ENCODE measurements around the gene AGO3.
"Not testable (repeated sequence)": the region's sequence is repeated elsewhere in the genome, so short reads cannot be mapped to it uniquely, and the experiment has no call there.

The AGO3 gene

GRCh38 chr1:36014722-36015220, 83.9 kb downstream of the AGO3 start:
- DNase-seq, result no peak

- no peak for DNase-seq
Measured at GRCh38 chr1:36016686-36017085, 85.8 kb downstream of the AGO3 start.

GRCh38 chr1:36023098-36023769, 92.3 kb downstream of the AGO3 start:
- DNase-seq, result no peak

GRCh38 chr1:36024024-36024423, 93.1 kb downstream of the AGO3 start:
- DNase-seq, result not testable (repeated sequence)

DNA sequence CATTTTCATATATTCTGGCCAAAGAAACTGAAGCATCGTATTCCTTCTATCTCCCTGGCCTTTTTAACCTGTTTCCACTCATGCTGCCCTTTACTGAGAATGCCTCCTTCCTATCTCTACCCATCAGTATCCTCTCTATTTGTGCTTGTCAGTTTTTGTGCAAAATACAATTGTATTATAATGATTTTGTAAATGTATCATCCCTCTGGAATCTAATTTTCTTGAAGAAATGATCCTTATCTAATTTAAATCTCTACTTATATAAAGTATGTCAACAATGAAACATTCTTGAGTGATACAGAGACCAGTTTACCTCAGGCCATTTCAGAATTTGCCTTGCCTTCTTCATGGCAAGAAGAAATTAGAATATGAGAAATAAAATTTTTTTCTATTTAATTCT, 93.9 kb downstream of the AGO3 start:
- DNase-seq, result no peak

- DNase-seq, result no peak
Measured at GRCh38 chr1:36027766-36028165, 96.9 kb downstream of the AGO3 start.

GRCh38 chr1:36031441-36031840, 100.5 kb downstream of the AGO3 start:
- DNase-seq, result no peak

- DNase-seq, result no peak
Measured at GRCh38 chr1:36034692-36035091, 103.8 kb downstream of the AGO3 start.

DNA sequence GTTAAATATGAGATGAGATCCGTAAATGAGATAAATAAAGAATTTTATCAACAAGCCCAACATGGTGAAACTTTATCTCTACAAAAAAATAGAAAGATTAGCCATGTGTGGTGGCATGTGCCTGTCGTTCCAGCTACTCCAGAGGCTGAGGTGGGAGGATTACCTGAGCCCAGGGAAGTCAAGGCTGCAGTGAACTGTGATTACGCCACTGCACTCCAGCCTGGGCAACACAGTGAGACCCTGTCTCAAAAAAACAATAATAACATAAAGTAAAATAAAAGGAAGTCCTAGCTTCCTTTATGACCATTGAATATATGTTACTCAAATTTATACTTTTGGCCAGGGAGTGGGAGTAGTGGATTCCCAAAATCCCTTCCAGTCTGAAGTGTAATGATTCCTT, 104.2 kb downstream of the AGO3 start:
- DNase-seq, result no peak

DNA sequence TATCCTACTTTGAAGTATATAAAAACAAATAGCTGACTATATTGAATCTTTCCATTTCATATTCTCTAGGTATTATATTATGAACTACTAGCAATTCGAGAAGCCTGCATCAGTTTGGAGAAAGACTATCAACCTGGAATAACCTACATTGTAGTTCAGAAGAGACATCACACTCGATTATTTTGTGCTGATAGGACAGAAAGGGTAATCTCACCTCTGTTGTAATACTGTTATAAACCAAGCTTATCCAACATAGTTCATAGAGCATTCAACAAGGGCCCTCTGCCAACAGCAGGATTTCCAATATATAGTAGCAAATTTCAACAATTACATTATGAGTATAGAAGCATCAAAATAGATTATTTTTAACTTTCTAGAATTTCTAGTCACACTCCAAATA, 109.3 kb downstream of the AGO3 start:
- DNase-seq, result no peak

- DNase-seq, result no peak
Measured at GRCh38 chr1:36051821-36052220, 120.9 kb downstream of the AGO3 start.

DNA sequence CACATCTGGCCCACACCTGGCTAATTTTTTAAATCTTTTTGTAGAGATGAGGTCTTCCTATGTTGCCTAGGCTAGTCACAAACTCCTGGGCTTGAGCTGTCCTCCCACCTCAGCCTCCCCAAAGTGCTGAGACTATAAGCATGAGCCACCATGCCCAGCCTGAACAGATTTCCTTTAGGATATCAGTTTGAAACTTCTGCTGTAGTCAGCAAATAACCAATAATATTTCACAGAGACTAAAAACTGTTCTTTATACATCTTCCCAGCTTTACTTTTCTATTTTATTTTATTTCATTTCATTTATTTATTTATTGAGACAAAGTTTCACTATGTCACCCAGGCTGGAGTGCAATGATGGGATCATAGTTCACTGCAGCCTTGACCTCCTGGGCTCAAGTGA, 123.1 kb downstream of the AGO3 start:
- DNase-seq, result no peak

DNA sequence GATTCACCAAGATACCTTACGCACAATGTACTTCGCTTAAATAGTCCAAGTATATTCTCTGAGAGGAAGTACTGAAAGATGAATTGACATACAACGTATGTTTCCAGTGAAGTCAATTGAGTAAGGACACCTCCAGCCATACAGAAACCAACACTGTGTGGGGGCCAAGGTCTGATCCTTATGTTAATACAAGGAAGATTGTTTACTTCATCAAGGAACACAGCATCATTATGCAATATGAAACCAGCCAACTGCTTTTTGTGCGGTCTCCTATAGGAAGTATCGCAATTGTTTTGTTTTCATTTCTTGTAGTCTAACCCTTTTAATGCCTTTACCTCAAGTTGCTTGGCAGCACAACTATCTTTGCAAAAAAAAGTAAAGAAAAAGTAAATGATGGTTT, 124.8 kb downstream of the AGO3 start:
- DNase-seq, result no peak

DNA sequence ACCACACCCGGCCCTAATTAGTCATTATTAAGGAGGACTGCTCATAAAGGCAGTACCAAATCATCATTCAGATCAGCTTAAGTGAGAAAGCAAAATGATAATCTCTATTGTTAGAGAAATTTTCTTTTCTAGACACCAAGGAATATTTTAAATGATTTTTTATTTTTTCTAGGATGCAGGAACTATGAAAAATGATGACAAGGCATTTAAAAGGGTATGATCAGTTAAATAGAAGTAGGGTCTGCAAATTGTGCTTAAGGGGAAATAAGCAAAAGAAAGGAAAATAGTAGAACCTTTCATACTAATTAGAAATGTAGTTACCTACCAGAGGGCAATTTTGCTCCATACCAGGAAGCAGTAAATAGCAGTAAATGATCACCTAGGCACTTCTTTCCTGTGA, 131.4 kb downstream of the AGO3 start:
- no peak for DNase-seq

DNA sequence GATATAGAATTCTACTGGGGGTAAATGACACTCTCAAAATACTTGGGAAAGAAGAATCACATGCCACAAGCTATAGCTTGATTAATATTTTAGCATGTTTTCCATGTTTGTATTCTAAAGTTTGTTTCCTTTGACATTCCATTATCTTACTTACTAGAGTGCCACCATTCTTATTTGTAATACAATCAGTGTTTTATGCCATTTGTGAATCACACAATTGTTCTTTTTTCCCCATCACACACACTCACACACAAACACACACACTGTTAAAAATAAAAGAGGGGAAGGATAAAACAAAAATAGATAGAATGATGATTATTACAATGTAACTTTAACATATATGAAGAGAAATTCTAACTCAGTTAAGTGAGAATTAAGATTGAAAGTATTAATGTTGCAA, 137.0 kb downstream of the AGO3 start:
- no peak for DNase-seq

DNA sequence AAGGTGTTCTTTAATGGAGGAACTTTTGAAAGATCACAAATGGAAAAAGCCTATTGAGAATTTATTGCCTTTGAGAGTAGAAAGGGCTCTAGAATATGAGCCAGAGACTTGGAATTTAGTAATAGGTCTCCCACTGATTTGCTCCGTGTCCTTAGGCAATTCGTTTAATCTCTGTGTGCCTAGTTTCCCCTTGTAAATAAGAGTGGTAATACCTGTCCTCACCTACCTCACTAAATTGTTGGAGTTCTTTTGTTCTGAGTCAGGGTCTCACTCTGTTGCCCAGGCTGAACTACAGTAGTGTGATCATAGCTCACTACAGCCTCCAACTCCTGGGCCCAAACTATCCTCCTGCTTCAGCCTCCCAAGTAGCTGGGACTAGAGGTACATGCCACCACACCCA, 138.0 kb downstream of the AGO3 start:
- no peak for DNase-seq

- no peak for DNase-seq
Measured at GRCh38 chr1:36070349-36070748, 139.4 kb downstream of the AGO3 start.

DNA sequence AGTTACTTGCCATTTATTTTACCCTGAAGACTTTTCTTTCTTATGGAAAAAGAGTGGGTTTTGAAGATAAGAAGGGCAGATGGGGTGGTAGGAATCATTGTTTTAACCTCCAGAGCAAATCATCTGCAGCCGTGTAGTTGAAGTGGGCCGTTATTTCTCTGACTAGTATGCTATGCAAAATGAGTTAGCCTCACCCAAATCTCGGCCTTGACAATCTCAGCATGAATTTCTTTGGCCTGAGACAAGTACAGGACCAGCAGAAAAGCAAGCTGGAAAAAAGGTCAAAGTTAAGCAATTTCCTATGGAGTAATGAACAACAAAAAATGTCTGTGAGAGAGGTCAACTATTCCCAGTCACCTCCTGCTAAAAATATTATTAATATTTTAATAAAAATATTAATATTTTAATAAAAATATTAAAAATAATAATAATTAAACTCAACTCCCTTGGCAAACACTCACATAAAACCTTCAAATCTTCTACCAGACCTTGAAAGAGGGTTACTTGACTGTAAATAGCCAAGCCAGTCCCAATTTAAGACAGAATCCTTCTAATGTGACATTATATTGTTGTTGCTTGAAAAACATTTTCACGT, 146.2 kb downstream of the AGO3 start:
- DNase-seq, result no peak

DNA sequence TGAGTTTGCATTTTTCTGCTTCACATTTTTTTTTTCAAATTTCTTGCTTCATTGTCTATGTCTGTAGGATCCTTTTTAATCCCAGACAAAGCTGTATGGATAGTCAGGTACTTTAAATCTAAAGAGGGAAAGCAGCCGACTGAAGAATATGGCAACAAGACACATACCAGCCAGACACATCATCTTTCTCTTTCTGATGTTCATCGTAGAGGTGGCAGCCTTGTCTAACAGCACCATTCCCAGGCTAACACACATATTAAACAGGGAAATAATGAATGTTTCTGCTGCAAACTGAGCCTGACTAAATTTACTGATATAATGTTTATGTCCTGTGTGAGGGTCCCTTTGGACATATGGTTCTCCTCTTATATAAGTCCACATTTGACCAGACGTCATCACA, 149.3 kb downstream of the AGO3 start:
- DNase-seq, result no peak

GRCh38 chr1:36080801-36081200, 149.9 kb downstream of the AGO3 start:
- no peak for DNase-seq

DNA sequence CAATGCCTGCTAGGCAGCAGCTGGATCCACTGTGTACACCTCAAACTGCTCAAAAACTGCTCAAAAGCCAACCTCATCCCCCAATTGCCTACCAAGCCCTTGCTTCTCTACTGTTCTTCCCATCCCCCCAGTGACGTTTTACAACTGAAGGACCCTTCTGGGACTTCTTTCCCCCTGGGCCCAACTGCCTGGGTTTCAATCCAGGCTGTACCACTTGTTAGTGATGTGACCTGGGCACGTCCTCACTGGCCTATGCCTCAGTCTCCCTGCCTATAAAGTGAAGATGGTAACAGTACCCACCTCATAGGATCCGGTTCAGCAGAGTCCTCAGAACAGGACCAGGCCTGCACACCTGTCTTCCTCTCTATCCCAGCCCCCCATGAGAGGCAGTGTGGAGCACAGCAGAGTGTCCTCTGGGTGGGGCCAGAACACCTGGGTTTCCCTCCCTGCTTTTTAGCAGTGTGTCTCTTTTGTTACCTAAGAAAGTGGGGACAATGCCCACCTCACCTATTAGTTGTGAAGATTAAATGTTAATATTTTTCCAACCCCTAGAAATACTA, 151.1 kb downstream of the AGO3 start:
- DNase-seq, result peak; percentile 37

- no peak for DNase-seq
Measured at GRCh38 chr1:36083219-36083618, 152.3 kb downstream of the AGO3 start.

DNA sequence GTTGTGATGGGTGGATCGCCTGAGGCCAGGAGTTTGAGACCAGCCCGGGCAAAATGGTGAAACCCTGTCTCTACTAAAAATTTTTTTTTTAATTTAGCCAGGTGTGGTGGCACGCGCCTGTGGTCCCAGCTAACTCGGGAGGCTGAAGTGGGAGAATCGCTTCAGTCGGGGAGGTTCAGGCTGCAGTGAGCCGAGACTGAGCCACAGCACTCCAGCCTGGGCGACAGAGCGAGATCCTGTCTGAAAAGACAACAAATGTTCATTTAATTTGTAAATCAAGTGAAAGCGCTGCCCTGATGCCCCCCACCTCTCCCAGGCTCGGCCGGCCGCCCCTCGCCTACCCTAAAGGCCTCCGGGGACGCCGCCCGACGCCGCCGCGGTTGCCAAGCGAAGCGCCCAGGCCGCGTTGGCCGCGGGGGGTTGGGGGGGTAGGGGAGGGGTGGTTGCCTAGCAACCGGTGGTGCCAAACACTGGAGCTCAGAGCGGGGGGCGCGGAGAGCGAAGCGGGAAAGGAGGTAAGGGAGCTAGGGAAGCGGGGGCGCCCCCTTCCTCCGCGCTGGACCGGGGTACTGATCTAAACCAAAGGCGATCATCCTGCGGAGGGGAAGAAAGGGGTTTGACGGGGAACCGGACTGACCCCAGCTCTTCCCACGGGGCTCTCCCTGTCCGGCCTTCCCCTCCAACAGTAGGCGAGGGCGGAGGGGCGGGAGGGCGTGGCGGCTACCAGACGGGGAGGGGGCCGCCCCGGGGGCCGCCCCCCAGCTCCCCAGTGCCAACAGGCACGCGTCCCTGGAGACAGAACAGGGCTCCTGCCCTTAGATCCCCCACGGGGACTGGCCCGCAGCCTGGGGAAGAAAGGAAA, 153.0 kb downstream of the AGO3 start, which contains the start of gene TEKT2:
Gene TEKT2 (plus strand): TSS at position 460 of the 862 bp plus-strand sequence. CDS start 828 bp downstream, outside the sequence.
- DNase-seq, result peak; percentile 37
